BJ (cell line): Measurements from ENCODE around the gene ATG7. TPM values are rescaled to one million over a fixed set of nuclear protein-coding genes. Genes with fewer than 3 reads are reported as not detected.

Experiments used
- CTCF ChIA-PET: fragments of 350-600 bp; formaldehyde crosslinking; extraction: SDS; loops from one replicate; lab custom pipeline; 2021; ENCODE audit warnings: antibody characterized with exemption, inconsistent platforms; lab: Yijun Ruan, JAX
- POLR2A ChIA-PET: fragments of 300-600 bp; sonication (Branson Sonifier 250); formaldehyde crosslinking; extraction: SDS; loops from one replicate; lab custom pipeline; 2021; ENCODE audit warnings: antibody characterized with exemption; lab: Charles Lee
- DNase-seq: peaks from one replicate; pipeline ENCODE4 v3.0.0-alpha.2; 2011; ENCODE audit warnings: low read depth
- H3K27me3 ChIP-seq: 2 replicates; pipeline ENCODE4 v1.6.0; 2011; ENCODE audit warnings: low read length; ENCODE audit not compliant: control insufficient read depth, insufficient read depth
- H3K36me3 ChIP-seq: 2 replicates; pipeline ENCODE4 v1.5.1; 2011; ENCODE audit warnings: low read length; ENCODE audit not compliant: control insufficient read depth, insufficient read depth
- H3K4me3 ChIP-seq: 2 replicates; pipeline ENCODE4 v1.5.1; 2011; ENCODE audit warnings: low read depth, mild to moderate bottlenecking, control low read depth, low read length
- CTCF ChIP-seq: IDR thresholded peaks from 2 replicates; pipeline ENCODE4 v1.5.1; 2011; ENCODE audit warnings: low read depth, mild to moderate bottlenecking, control low read depth, inconsistent platforms, low read length, moderate library complexity; ENCODE audit not compliant: insufficient read depth
- polyA plus RNA-seq: library from polyadenylated mRNA; depleted of rRNA; stranded (reverse); fragments of >200 nt; gene quantifications from 2 replicates; pipeline ENCODE4 v1.2.3, GENCODE V29; 2011

ATG7 gene
- polyA plus RNA-seq, 1 experiment, result 26.2 TPM

GRCh38 chr3:11583638-11584046, 311.4 kb downstream of the ATG7 start:
- Histone ChIP-seq H3K36me3 (no peaks in the 10 kb centered on the region; the same call in 1 of the 2 replicates), H3K27me3 (no peaks in the 10 kb centered on the region), H3K4me3 (no peak overlapping the region)
- no peak for TF ChIP-seq CTCF
- POLR2A ChIA-PET, result no interaction called here
- CTCF ChIA-PET, result interaction anchor here (0.6 to 1.2 kb wide), 2 partner anchors 23 to 27 kb away, joined by 3 read pairs; no protein-coding TSS in a partner anchor
- DNase-seq, result no peak

GRCh38 chr3:11584570-11584969, 312.4 kb downstream of the ATG7 start:
- Histone ChIP-seq H3K4me3 (no peak overlapping the region), H3K27me3 (no peaks in the 10 kb centered on the region), H3K36me3 (peaks cover under 1% of the 10 kb centered on the region; the same call in 1 of the 2 replicates)
- DNase-seq, result no peak
- TF ChIP-seq CTCF, result no peak
- CTCF ChIA-PET, result no interaction called here
- POLR2A ChIA-PET, result no interaction called here

- ChIA-PET POLR2A (no interaction called here), CTCF (interaction anchor here (0.8 to 1.3 kb wide), 2 partner anchors 13 to 20 kb away, joined by 3 read pairs; no protein-coding TSS in a partner anchor)
- peaks cover 2% of the 10 kb centered on the region; the same call in 1 of the 2 replicates for H3K36me3 ChIP-seq
- DNase-seq, result no peak
- TF ChIP-seq CTCF, result no peak
- H3K27me3 ChIP-seq, result no peaks in the 10 kb centered on the region
- H3K4me3 ChIP-seq, result no peak overlapping the region
Measured at GRCh38 chr3:11587766-11588165, 315.6 kb downstream of the ATG7 start.

GRCh38 chr3:11588338-11588737, 316.1 kb downstream of the ATG7 start:
- TF ChIP-seq CTCF, result no peak
- H3K36me3 ChIP-seq, result peaks cover 2% of the 10 kb centered on the region; the same call in 1 of the 2 replicates
- no peaks in the 10 kb centered on the region for H3K27me3 ChIP-seq
- DNase-seq, result no peak
- H3K4me3 ChIP-seq, result no peak overlapping the region
- POLR2A ChIA-PET, result no interaction called here
- CTCF ChIA-PET, result interaction anchor here (1.3 kb wide), 1 partner anchor 12 kb away, joined by 3 read pairs; no protein-coding TSS in a partner anchor

- no peak for DNase-seq
- ChIA-PET POLR2A (no interaction called here), CTCF (interaction anchor here (1.3 kb wide), 1 partner anchor 12 kb away, joined by 3 read pairs; no protein-coding TSS in a partner anchor)
- H3K36me3 ChIP-seq, result peaks cover 2% of the 10 kb centered on the region; the same call in 1 of the 2 replicates
- no peak overlapping the region for H3K4me3 ChIP-seq
- no peak for TF ChIP-seq CTCF
- no peaks in the 10 kb centered on the region for H3K27me3 ChIP-seq
Measured at GRCh38 chr3:11588755-11589154, 316.6 kb downstream of the ATG7 start.
